Thoracic aorta (tissue), 2 donors: ENCODE data around the gene DUSP22. TPM values are rescaled to one million over a fixed set of nuclear protein-coding genes. Genes with fewer than 3 reads are reported as not detected.

Source experiments
- ATAC-seq: fragments of 150-250 bp; one replicate; pipeline ENCODE4 v1.8.0; 2017; ENCODE audit warnings: low read depth; ENCODE audit not compliant: insufficient number of reproducible peaks, low FRiP score
- DNase-seq: peaks from one replicate; pipeline ENCODE4 v3.0.0-alpha.2; 2020; ENCODE audit warnings: low spot score
- H3K27ac ChIP-seq, 2 donors: fragments of 200-600 bp; sonication (generic); 1 replicate in 1 of 2; 2 replicates in 1 of 2; pipeline ENCODE4 v1.5.1; 2016; ENCODE audit warnings: mild to moderate bottlenecking in 2 of 2, moderate library complexity in 2 of 2
- H3K27me3 ChIP-seq: fragments of 200-600 bp; sonication (generic); replicated peaks from 2 replicates; pipeline ENCODE4 v1.6.0; 2016; ENCODE audit warnings: mild to moderate bottlenecking; ENCODE audit not compliant: insufficient read depth
- H3K36me3 ChIP-seq: fragments of 200-600 bp; sonication (generic); one replicate; pipeline ENCODE4 v1.5.1; 2016
- H3K4me1 ChIP-seq, 2 donors: fragments of 200-600 bp; sonication (generic); 1 replicate in 1 of 2; 2 replicates in 1 of 2; pipeline versions ENCODE4 v1.5.1 to v1.6.0; 2016; ENCODE audit warnings: low read depth in 2 of 2, mild to moderate bottlenecking in 1 of 2; ENCODE audit not compliant: control insufficient read depth in 1 of 2
- H3K4me3 ChIP-seq: fragments of 200-600 bp; sonication (generic); 2 replicates; pipeline ENCODE4 v1.5.1; 2016; ENCODE audit warnings: mild to moderate bottlenecking
- H3K9me3 ChIP-seq: fragments of 200-600 bp; sonication (generic); 2 replicates; pipeline ENCODE4 v1.5.1; 2016
- CTCF ChIP-seq: fragments of 200-600 bp; sonication (generic); IDR thresholded peaks from one replicate; pipeline ENCODE4 v1.5.1; 2019; ENCODE audit warnings: antibody characterized with exemption
- total RNA-seq, 2 donors: library from RNA; depleted of rRNA; stranded (reverse); fragments of >200 nt; gene quantifications; one replicate each; pipeline versions ENCODE4 v1.1.0 to v1.2.3, GENCODE V29; 2016

DUSP22 gene
- total RNA-seq, 2 donors from 2014 or later = 49.0 to 74.6 TPM

GRCh38 chr6:304833-305370, 12.6 kb downstream of the DUSP22 start:
- no peak overlapping the region for H3K4me3 ChIP-seq
- no peak for TF ChIP-seq CTCF
- no peak overlapping the region for H3K27ac ChIP-seq
- no peaks in the 10 kb centered on the region for H3K36me3 ChIP-seq
- H3K9me3 ChIP-seq = no peaks in the 10 kb centered on the region
- no peak for ATAC-seq
- H3K27me3 ChIP-seq = no peaks in the 10 kb centered on the region
- DNase-seq = no peak
- no peaks in the 10 kb centered on the region for H3K4me1 ChIP-seq

GRCh38 chr6:305371-306206, 13.3 kb downstream of the DUSP22 start:
- H3K4me3 ChIP-seq = no peak overlapping the region
- no peak for ATAC-seq
- H3K27me3 ChIP-seq = no peaks in the 10 kb centered on the region
- TF ChIP-seq CTCF = no peak
- no peak for DNase-seq
- no peak overlapping the region for H3K27ac ChIP-seq
- no peaks in the 10 kb centered on the region for H3K9me3 ChIP-seq
- H3K36me3 ChIP-seq = no peaks in the 10 kb centered on the region
- H3K4me1 ChIP-seq = no peaks in the 10 kb centered on the region

- no peak for TF ChIP-seq CTCF
- no peaks in the 10 kb centered on the region for H3K27me3 ChIP-seq
- no peak overlapping the region for H3K4me3 ChIP-seq
- DNase-seq (no peak), ATAC-seq (no peak)
- H3K36me3 ChIP-seq = no peaks in the 10 kb centered on the region
- H3K9me3 ChIP-seq = no peaks in the 10 kb centered on the region
- H3K4me1 ChIP-seq = no peaks in the 10 kb centered on the region
- H3K27ac ChIP-seq = no peak overlapping the region
Measured at GRCh38 chr6:306641-307061, 14.4 kb downstream of the DUSP22 start.

- no peak overlapping the region for H3K4me3 ChIP-seq
- H3K9me3 ChIP-seq = no peaks in the 10 kb centered on the region
- no peak for ATAC-seq
- H3K36me3 ChIP-seq = no peaks in the 10 kb centered on the region
- TF ChIP-seq CTCF = no peak
- H3K27ac ChIP-seq = no peak overlapping the region
- no peak for DNase-seq
- H3K27me3 ChIP-seq = no peaks in the 10 kb centered on the region
- H3K4me1 ChIP-seq = peaks cover 0 to 1% of the 10 kb centered on the region in 2 donors
Measured at GRCh38 chr6:307065-307814, 15.0 kb downstream of the DUSP22 start.

GRCh38 chr6:307874-308273, 15.6 kb downstream of the DUSP22 start:
- no peak overlapping the region for H3K4me3 ChIP-seq

More at GRCh38 chr6:307874-308273, 15.6 kb downstream of the DUSP22 start:
- no peaks in the 10 kb centered on the region for H3K9me3 ChIP-seq
- peaks cover 0 to 3% of the 10 kb centered on the region in 2 donors for H3K4me1 ChIP-seq
- H3K27ac ChIP-seq = no peak overlapping the region
- no peaks in the 10 kb centered on the region for H3K27me3 ChIP-seq
- no peaks in the 10 kb centered on the region for H3K36me3 ChIP-seq
- DNase-seq = no peak
- no peak for TF ChIP-seq CTCF
- ATAC-seq = no peak
